GM12801 (cell line): ENCODE results near the gene LRRC41.

Experiments
- CTCF ChIP-seq: IDR thresholded peaks from one replicate; pipeline ENCODE4 v1.5.1; 2011; ENCODE audit warnings: control low read depth; ENCODE audit not compliant: insufficient read length; ENCODE audit errors: extremely low read depth

The LRRC41 gene

GRCh38 chr1:46289134-46289494 lies 14.3 kb downstream of the LRRC41 start:
- TF ChIP-seq CTCF, result no peak

- no peak for TF ChIP-seq CTCF
Observed at GRCh38 chr1:46288485-46289133, 14.8 kb downstream of the LRRC41 start.

GRCh38 chr1:46285730-46286477 lies 17.5 kb downstream of the LRRC41 start:
- TF ChIP-seq CTCF, result no peak

GRCh38 chr1:46284597-46285564 lies 18.5 kb downstream of the LRRC41 start:
- TF ChIP-seq CTCF, result no peak

- no peak for TF ChIP-seq CTCF
Observed at GRCh38 chr1:46284058-46284457, 19.4 kb downstream of the LRRC41 start.

- TF ChIP-seq CTCF, result no peak
Observed at GRCh38 chr1:46281021-46281420, 22.4 kb downstream of the LRRC41 start.

GRCh38 chr1:46280092-46280491 lies 23.3 kb downstream of the LRRC41 start:
- no peak for TF ChIP-seq CTCF
